ENCODE data around the gene ENPP7. TPM values are rescaled to one million over a fixed set of nuclear protein-coding genes. Genes with fewer than 3 reads are reported as not detected.
"Not testable (repeated sequence)": the region's sequence is repeated elsewhere in the genome, so short reads cannot be mapped to it uniquely, and the experiment has no call there.

The ENPP7 gene
- total RNA-seq, 3 donors from 2014 or later, result not detected

GRCh38 chr17:79745641-79746105 lies 14.9 kb downstream of the ENPP7 start:
- Mint-ChIP-seq H3K4me3 (peak overlapping the region; percentile 29), H3K27me3 (ENCODE audit: low read depth) (peaks cover 31% of the 10 kb centered on the region), H3K36me3 (ENCODE audit: insufficient read depth) (no peaks in the 10 kb centered on the region), H3K4me1 (ENCODE audit: low read depth) (peaks cover 22% of the 10 kb centered on the region), H3K9me3 (no peaks in the 10 kb centered on the region)
- DNase-seq (no peak), ATAC-seq (no peak)

- peaks cover 44% of the 10 kb centered on the region for H3K27me3 Mint-ChIP-seq (ENCODE audit: low read depth)
- ATAC-seq (no peak), DNase-seq (no peak)
- H3K36me3 Mint-ChIP-seq (ENCODE audit: insufficient read depth), result no peaks in the 10 kb centered on the region
- peak overlapping the region; percentile 37 for H3K4me3 Mint-ChIP-seq
- H3K9me3 Mint-ChIP-seq, result no peaks in the 10 kb centered on the region
- H3K4me1 Mint-ChIP-seq (ENCODE audit: low read depth), result peaks cover 23% of the 10 kb centered on the region
Measured at GRCh38 chr17:79746889-79747507, 16.3 kb downstream of the ENPP7 start.

GRCh38 chr17:79747508-79748294 lies 17.0 kb downstream of the ENPP7 start:
- no peak overlapping the region for H3K4me3 Mint-ChIP-seq
- no peaks in the 10 kb centered on the region for H3K9me3 Mint-ChIP-seq
- no peak for DNase-seq
- H3K36me3 Mint-ChIP-seq (ENCODE audit: insufficient read depth), result no peaks in the 10 kb centered on the region
- H3K27me3 Mint-ChIP-seq (ENCODE audit: low read depth), result peaks cover 44% of the 10 kb centered on the region
- H3K4me1 Mint-ChIP-seq (ENCODE audit: low read depth), result peaks cover 23% of the 10 kb centered on the region
- peak in 1 of 2 donors; percentile 25 for ATAC-seq

DNA sequence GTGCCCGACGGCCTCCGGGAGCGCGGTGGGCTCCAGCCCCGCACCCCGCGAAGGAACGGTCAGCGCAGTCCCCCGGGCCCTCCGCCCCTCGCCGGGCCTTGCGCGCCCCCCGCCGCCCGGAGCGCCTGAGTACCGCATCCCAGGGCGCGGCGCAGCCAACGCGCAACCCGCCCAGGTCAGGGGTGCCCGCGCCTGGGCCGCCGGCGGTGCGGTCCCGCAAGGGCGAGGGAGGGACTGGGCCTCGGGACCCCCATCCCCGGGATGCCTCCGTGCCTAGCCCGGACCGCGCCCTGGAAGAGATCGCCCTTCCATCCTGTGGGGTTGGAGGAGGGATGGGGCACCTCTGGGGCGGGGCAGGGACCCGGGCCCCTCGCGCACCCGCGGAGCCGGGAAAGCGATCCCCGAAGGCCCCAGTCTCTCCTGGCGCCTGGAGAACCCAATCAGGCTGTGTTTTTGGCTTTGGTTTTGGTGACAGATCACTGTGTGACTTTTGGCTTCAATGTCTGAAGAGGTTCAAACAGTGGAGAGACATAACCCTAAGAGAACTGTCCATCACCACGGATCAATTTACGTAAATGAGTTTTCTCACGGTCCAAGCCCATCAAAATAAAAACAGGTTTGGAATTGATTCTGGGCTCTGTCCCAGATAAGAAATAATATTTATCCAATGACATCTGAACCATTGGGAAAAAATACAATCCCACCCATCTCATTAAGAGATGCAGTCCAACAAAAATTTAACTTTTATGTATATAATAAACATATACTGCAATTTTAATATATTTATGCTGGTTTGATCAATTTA lies 17.8 kb downstream of the ENPP7 start:
- Mint-ChIP-seq H3K36me3 (ENCODE audit: insufficient read depth) (no peaks in the 10 kb centered on the region), H3K27me3 (ENCODE audit: low read depth) (peaks cover 49% of the 10 kb centered on the region), H3K4me1 (ENCODE audit: low read depth) (peaks cover 23% of the 10 kb centered on the region), H3K9me3 (no peaks in the 10 kb centered on the region), H3K4me3 (no peak overlapping the region)
- ATAC-seq, result no peak
- DNase-seq, result no peak

DNA sequence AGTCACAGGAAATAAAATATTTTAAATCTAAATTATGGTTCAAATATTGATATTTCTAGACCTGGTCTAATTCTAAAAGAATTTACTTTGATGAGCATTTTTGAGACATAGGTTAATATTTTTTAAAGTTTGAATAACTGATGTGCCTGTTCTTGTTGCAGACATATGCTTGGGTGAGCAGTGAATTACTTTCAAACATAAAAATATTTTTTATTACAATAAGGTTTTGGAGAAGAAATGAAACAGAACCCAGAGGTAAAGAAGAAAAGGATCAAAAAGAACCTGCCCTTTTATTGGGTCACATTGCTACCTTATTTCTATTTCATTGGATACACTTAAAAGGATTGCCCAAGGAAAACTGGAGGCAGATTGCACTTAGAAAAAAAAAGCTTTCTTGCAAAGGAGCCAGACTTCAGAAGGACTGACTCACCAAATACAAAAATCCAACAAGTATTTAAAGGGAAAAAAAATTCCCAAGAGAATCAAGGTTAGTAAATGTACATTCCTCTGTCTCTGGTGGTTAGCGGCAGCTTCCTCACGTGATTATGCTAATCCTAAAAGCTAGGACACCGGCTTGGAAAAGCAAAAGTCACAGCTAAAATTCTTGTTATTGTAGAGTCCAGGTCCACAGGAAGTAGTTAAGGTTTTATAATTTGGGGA lies 18.5 kb downstream of the ENPP7 start:
- Mint-ChIP-seq H3K4me3 (no peak overlapping the region), H3K27me3 (ENCODE audit: low read depth) (peaks cover 50% of the 10 kb centered on the region), H3K36me3 (ENCODE audit: insufficient read depth) (no peaks in the 10 kb centered on the region), H3K4me1 (ENCODE audit: low read depth) (peaks cover 23% of the 10 kb centered on the region), H3K9me3 (no peaks in the 10 kb centered on the region)
- ATAC-seq (no peak), DNase-seq (no peak)

DNA sequence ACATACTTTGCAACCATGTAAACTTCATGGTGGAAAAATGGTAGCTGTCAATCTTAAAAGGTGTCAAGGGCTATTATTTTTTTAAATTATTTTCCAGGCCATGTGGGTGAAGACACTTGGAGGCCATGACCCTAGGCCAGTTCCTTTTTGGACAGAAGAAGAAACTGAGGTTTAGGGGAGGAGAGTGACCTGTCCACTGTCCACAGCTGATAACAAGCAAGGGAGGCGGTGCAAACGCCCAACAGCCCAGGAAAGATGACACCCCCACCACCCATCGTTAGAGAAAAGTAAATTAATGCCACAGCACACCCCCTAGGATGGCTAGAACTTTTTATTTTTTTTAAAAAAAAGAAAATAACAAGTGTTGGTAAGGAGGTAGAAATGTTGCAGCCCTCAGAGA lies 19.2 kb downstream of the ENPP7 start:
- Mint-ChIP-seq H3K4me3 (no peak overlapping the region), H3K4me1 (ENCODE audit: low read depth) (peaks cover 23% of the 10 kb centered on the region), H3K27me3 (ENCODE audit: low read depth) (peaks cover 50% of the 10 kb centered on the region), H3K36me3 (ENCODE audit: insufficient read depth) (no peaks in the 10 kb centered on the region), H3K9me3 (no peaks in the 10 kb centered on the region)
- DNase-seq, result no peak
- ATAC-seq, result no peak

DNA sequence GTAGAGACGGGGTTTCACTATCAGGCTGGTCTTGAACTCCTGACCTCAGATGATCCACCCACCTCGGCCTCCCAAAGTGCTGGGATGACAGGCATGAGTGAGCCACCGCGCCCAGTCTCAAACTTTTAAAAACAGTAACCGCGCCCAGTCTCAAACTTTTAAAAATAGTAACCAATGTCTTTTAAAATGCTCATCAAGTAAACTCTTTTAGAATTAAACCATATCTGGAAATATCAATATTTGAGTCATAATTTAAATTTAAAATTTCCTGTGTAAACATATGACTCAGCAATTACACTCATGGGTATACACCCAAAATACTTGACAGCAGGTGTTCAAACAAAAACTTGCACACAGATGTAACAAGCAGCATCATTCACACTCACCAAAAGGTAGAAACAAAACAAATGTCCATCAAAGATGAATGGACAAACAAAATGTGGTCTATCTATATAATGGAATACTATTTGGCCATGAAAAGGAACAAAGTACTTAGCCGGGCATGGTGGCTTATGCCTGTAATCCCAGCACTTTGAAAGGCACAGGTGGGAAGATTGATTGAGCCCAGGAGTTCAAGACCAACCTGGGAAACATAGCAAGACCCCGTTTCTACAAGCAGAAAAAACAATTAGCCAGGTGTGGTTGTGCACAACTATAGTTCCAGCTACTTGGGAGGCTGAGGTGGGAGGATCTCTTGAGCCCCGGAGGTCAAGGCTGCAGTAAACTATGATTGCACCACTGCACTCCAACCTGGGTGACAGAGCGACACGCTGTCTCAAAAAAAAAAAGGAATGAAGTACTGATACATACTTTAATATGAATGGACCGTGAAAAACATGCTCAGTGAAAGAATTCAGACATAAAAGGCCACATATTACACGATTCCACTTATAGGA lies 20.2 kb downstream of the ENPP7 start:
- H3K27me3 Mint-ChIP-seq (ENCODE audit: low read depth), result peaks cover 48% of the 10 kb centered on the region
- no peaks in the 10 kb centered on the region for H3K36me3 Mint-ChIP-seq (ENCODE audit: insufficient read depth)
- peaks cover 14% of the 10 kb centered on the region for H3K4me1 Mint-ChIP-seq (ENCODE audit: low read depth)
- H3K4me3 Mint-ChIP-seq, result no peak overlapping the region
- DNase-seq (no peak), ATAC-seq (no peak)
- no peaks in the 10 kb centered on the region for H3K9me3 Mint-ChIP-seq

DNA sequence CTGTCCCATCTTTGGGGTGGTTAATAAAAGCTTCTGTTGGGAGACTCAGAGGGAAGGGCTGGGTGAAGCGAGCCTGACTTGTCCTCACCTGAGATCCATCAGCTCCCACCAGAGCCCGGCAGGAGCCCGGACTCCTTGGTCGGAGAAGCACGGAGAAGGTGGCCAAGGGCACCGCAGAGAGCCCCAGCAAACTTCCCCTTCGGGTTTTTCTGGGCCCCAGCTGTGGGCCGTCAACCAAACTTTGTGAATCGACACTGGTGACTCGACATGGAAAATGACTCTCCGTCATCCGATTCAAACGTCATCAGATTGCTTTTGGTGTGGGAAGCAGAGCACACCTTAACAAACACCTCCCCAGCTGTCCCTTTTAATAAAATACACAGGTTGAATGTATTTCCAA lies 21.4 kb downstream of the ENPP7 start:
- ATAC-seq (peak; percentile 38 to 43), DNase-seq (no peak)
- Mint-ChIP-seq H3K4me1 (ENCODE audit: low read depth) (peaks cover 6% of the 10 kb centered on the region), H3K36me3 (ENCODE audit: insufficient read depth) (no peaks in the 10 kb centered on the region), H3K9me3 (no peaks in the 10 kb centered on the region), H3K27me3 (ENCODE audit: low read depth) (peaks cover 41% of the 10 kb centered on the region), H3K4me3 (no peak overlapping the region)

DNA sequence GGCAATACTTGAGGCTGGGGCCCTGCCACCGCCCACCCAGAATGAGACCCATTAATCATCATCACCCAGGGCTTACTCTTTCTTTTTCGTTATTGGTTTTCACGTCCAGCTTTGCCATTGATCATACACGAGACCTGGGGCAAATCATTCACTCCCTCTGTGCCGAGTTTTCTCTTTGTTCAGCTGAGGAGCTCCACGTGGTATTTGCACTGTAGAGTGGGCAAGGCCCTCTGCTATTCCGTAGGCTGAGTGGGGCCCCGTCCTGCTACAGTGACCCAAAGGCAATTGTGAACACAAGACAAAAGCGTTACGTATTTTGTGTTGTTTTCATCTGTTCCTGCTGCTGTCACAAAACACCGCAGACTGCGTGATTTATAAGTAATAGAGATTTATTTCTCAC lies 23.6 kb downstream of the ENPP7 start:
- Mint-ChIP-seq H3K4me3 (no peak overlapping the region), H3K36me3 (ENCODE audit: insufficient read depth) (no peaks in the 10 kb centered on the region), H3K4me1 (ENCODE audit: low read depth) (peaks cover 1% of the 10 kb centered on the region), H3K9me3 (no peaks in the 10 kb centered on the region), H3K27me3 (ENCODE audit: low read depth) (peaks cover 34% of the 10 kb centered on the region)
- ATAC-seq (no peak), DNase-seq (no peak)

DNA sequence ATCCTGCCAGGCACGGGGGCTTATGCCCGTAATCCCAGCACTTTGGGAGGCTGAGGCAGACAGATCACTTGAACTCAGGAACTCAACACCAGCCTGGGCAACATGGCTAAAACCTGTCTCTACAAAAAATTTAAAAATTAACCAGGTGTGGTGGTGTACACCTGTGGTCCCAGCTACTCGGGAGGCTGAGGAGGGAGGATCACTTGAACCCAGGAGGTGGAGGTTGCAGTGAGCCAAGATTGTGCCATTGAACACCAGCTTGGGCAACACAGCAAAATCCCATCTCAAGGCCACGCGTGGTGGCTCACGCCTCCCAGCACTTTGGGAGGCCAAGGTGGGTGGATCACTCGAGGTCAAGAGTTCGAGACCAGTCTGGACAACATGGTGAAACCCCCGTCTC lies 24.2 kb downstream of the ENPP7 start:
- not testable (repeated sequence) for ATAC-seq; H3K4me3 Mint-ChIP-seq; H3K9me3 Mint-ChIP-seq; H3K36me3 Mint-ChIP-seq (ENCODE audit: insufficient read depth); DNase-seq; H3K4me1 Mint-ChIP-seq (ENCODE audit: low read depth)
- peaks cover 29% of the 10 kb centered on the region for H3K27me3 Mint-ChIP-seq (ENCODE audit: low read depth)

- DNase-seq (no peak), ATAC-seq (no peak)
- H3K9me3 Mint-ChIP-seq, result no peaks in the 10 kb centered on the region
- H3K4me3 Mint-ChIP-seq, result no peak overlapping the region
- peaks cover 26% of the 10 kb centered on the region for H3K27me3 Mint-ChIP-seq (ENCODE audit: low read depth)
- H3K4me1 Mint-ChIP-seq (ENCODE audit: low read depth), result peaks cover 1% of the 10 kb centered on the region
- no peaks in the 10 kb centered on the region for H3K36me3 Mint-ChIP-seq (ENCODE audit: insufficient read depth)
Measured at GRCh38 chr17:79755591-79755990, 24.8 kb downstream of the ENPP7 start.

GRCh38 chr17:79757140-79757745 lies 26.5 kb downstream of the ENPP7 start:
- Mint-ChIP-seq H3K4me1 (ENCODE audit: low read depth) (no peaks in the 10 kb centered on the region), H3K9me3 (no peaks in the 10 kb centered on the region), H3K36me3 (ENCODE audit: insufficient read depth) (no peaks in the 10 kb centered on the region), H3K4me3 (no peak overlapping the region), H3K27me3 (ENCODE audit: low read depth) (peaks cover 16% of the 10 kb centered on the region)
- DNase-seq (no peak), ATAC-seq (no peak)

DNA sequence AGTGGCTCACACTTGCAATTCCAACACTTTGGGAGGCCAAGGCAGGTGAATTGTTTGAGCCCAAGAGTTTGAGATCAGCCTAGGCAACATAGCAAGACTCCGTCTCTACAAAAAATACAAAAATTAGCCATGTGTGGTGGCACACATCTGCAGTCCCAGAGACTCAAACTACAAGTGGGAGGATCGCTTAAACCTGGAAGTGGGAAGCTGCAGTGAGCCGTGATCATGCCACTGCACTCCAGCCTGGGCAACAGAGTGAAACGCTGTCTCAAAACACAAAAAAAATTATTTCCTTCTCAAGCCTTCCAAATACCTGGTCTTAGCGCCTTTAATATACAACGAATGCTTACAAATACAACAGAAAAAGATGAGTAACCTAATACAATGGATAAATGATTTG lies 27.5 kb downstream of the ENPP7 start:
- H3K27me3 Mint-ChIP-seq (ENCODE audit: low read depth), result peaks cover 15% of the 10 kb centered on the region
- DNase-seq (no peak), ATAC-seq (no peak)
- H3K4me3 Mint-ChIP-seq, result no peak overlapping the region
- H3K9me3 Mint-ChIP-seq, result no peaks in the 10 kb centered on the region
- no peaks in the 10 kb centered on the region for H3K4me1 Mint-ChIP-seq (ENCODE audit: low read depth)
- H3K36me3 Mint-ChIP-seq (ENCODE audit: insufficient read depth), result no peaks in the 10 kb centered on the region
